Upper lobe of left lung (tissue), 6 donors: Measurements from ENCODE around the gene GLRA3. TPM values are rescaled to one million over a fixed set of nuclear protein-coding genes. Genes with fewer than 3 reads are reported as not detected.

Experiments
- ATAC-seq, 2 donors: fragments of 200-7000 bp; cut with Tn5 transposase; one replicate each; pipeline ENCODE4 v1.9.1; 2022; ENCODE audit warnings: mild to moderate bottlenecking in 2 of 2, moderate library complexity in 2 of 2; ENCODE audit not compliant: low FRiP score in 2 of 2
- DNase-seq, 2 donors: peaks; one replicate each; pipeline ENCODE4 v3.0.0-alpha.2; 2019 to 2020
- H3K27ac ChIP-seq, 4 donors: fragments of 200-600 bp; sonication (generic); one replicate each; pipeline ENCODE4 v1.5.1; 2016 to 2019
- H3K27me3 ChIP-seq, 4 donors: fragments of 200-600 bp; sonication (generic); one replicate each; pipeline ENCODE4 v1.5.1; 2017 to 2019
- H3K36me3 ChIP-seq, 4 donors: fragments of 200-600 bp; sonication (generic); one replicate each; pipeline ENCODE4 v1.5.1; 2016 to 2019
- H3K4me1 ChIP-seq, 4 donors: fragments of 200-600 bp; sonication (generic); one replicate each; pipeline ENCODE4 v1.5.1; 2018 to 2019
- H3K4me3 ChIP-seq, 4 donors: fragments of 200-600 bp; sonication (generic); one replicate each; pipeline ENCODE4 v1.5.1; 2017 to 2019; ENCODE audit warnings: mild to moderate bottlenecking in 2 of 4, moderate library complexity in 1 of 4
- H3K9me3 ChIP-seq, 4 donors: fragments of 200-600 bp; sonication (generic); one replicate each; pipeline ENCODE4 v1.5.1; 2018 to 2019
- EP300 ChIP-seq, 4 donors: sonication (generic); formaldehyde crosslinking; IDR thresholded peaks; one replicate each; pipeline ENCODE4 v1.5.1; 2017; ENCODE audit warnings: antibody characterized with exemption in 4 of 4, control low read depth in 2 of 4
- POLR2A ChIP-seq, 4 donors: fragments of 450-650 bp; IDR thresholded peaks; one replicate each; pipeline ENCODE4 v1.5.1; 2016 to 2017; ENCODE audit warnings: antibody characterized with exemption in 4 of 4, mild to moderate bottlenecking in 2 of 4
- POLR2AphosphoS5 ChIP-seq, 2 donors: sonication (generic); formaldehyde crosslinking; IDR thresholded peaks; one replicate each; pipeline ENCODE4 v1.5.1; 2017; ENCODE audit warnings: antibody characterized with exemption in 2 of 2
- WGBS, 2 donors: methylation state at CpG; one replicate each; pipeline ENCODE4 v1.1.5; 2017 to 2018; 5-methylcytosine and 5-hydroxymethylcytosine counted together
- total RNA-seq, 6 donors: library from RNA; depleted of rRNA in 4 of 6; stranded (reverse); fragments of >200 nt in 4 of 6; gene quantifications; one replicate each; pipeline versions ENCODE4 v1.1.0 to v1.2.1, GENCODE V29; 2016 to 2021
- TF ChIP-seq, protein P1 (sequence below), 6 experiments: fragments of 450-650 bp in 4 of 6; fragments of 200-600 bp in 2 of 6; sonication (generic) in 2 of 6; IDR thresholded peaks; one replicate each; pipeline ENCODE4 v1.5.1; 2016 to 2019; ENCODE audit warnings: antibody characterized with exemption in 6 of 6
- donor health status: DM: no; HTN: no; CAD: no; lungs with moderate emphysema.
- donor health status: DM: no; HTN: yes; CAD: no; lungs with severe emphysema.

Gene GLRA3
- total RNA-seq, 6 donors from 2014 or later = 0.03 to 0.33 (median 0.15) TPM; not detected in 3

DNA sequence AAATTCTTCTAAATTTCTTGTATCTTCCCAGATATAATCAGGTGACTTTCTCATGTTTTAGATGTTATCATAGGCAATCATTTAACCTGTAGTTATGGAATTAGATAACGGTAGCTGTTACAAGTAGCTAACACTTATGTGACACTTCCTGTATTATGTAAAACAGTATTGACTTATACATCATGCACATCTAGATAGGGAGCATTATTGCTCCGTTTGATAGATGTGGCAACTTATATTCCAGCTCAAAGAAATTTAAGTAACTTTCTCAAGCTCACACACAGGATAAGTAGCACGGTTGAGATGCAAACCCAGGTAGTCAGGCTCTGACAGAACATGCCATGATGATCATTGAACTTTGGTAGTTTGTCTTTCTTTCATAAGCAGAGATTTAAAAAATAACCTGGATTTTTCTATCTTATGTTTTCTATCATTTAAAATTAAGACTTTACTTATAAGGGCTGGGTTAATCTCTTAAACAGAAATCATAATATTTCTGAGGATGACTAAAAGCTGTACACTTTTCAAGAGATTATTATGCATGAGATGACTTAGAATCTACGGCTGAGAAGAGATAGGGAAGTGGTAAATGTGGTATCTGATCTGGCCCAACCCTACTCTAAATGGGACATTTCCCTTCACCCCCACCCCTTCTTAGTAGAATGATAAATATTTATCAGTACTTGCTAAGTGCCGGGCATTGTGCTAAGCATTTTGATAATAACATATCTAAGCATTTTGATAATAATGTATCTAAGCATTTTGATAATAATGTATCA, 237.6 kb downstream of the GLRA3 start:
- ATAC-seq (peak in 1 of 2 donors; percentile 73), DNase-seq (no peak)
- no peak for TF ChIP-seq POLR2AphosphoS5 (IDR thresholded peaks at IDR 0.05)
- TF ChIP-seq EP300 (IDR thresholded peaks at IDR 0.05) = no peak
- TF ChIP-seq, protein P1, sequence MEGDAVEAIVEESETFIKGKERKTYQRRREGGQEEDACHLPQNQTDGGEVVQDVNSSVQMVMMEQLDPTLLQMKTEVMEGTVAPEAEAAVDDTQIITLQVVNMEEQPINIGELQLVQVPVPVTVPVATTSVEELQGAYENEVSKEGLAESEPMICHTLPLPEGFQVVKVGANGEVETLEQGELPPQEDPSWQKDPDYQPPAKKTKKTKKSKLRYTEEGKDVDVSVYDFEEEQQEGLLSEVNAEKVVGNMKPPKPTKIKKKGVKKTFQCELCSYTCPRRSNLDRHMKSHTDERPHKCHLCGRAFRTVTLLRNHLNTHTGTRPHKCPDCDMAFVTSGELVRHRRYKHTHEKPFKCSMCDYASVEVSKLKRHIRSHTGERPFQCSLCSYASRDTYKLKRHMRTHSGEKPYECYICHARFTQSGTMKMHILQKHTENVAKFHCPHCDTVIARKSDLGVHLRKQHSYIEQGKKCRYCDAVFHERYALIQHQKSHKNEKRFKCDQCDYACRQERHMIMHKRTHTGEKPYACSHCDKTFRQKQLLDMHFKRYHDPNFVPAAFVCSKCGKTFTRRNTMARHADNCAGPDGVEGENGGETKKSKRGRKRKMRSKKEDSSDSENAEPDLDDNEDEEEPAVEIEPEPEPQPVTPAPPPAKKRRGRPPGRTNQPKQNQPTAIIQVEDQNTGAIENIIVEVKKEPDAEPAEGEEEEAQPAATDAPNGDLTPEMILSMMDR (IDR thresholded peaks at IDR 0.05) = no peak
- TF ChIP-seq POLR2A (IDR thresholded peaks at IDR 0.05) = no peak
- Histone ChIP-seq H3K27me3 (no peaks in the 10 kb centered on the region), H3K27ac (peak overlapping the region in 3 of 4 donors; percentile 15 to 55 (median 26)), H3K36me3 (no peaks in the 10 kb centered on the region), H3K4me1 (peaks cover 3 to 23% (median 17%) of the 10 kb centered on the region in 4 donors), H3K4me3 (no peak overlapping the region), H3K9me3 (no peaks in the 10 kb centered on the region)
- WGBS, 2 donors = 28 to 48% methylated on average over 5 of the region's 5 CpGs

- DNase-seq (no peak), ATAC-seq (no peak)
- Histone ChIP-seq H3K27ac (no peak overlapping the region), H3K9me3 (no peaks in the 10 kb centered on the region), H3K4me3 (no peak overlapping the region), H3K27me3 (no peaks in the 10 kb centered on the region), H3K4me1 (peaks cover 3 to 23% (median 17%) of the 10 kb centered on the region in 4 donors), H3K36me3 (no peaks in the 10 kb centered on the region)
- 93 to 98% methylated on average over 1 of the region's 1 CpG for WGBS, 2 donors
- TF ChIP-seq EP300 (IDR thresholded peaks at IDR 0.05) (no peak), POLR2A (IDR thresholded peaks at IDR 0.05) (no peak), POLR2AphosphoS5 (IDR thresholded peaks at IDR 0.05) (no peak)
- TF ChIP-seq, protein P1 (IDR thresholded peaks at IDR 0.05) = no peak
Observed at GRCh38 chr4:174590336-174590735, 238.7 kb downstream of the GLRA3 start.

Other genes with a start within 250 kb of the GLRA3 start
- not detected for gene ADAM29, start 89.1 kb upstream of the GLRA3 start, total RNA-seq